NCI-H1092 treated with DMSO at 0.1 percent for 48 hours (cell line): ENCODE measurements around the gene KIAA1614.
"Not testable (repeated sequence)": the region's sequence is repeated elsewhere in the genome, so short reads cannot be mapped to it uniquely, and the experiment has no call there.

ENCODE experiments used
- DNase-seq: peaks from one replicate; lab custom pipeline; 2025; lab: John Stamatoyannopoulos, UW

Gene KIAA1614

DNA sequence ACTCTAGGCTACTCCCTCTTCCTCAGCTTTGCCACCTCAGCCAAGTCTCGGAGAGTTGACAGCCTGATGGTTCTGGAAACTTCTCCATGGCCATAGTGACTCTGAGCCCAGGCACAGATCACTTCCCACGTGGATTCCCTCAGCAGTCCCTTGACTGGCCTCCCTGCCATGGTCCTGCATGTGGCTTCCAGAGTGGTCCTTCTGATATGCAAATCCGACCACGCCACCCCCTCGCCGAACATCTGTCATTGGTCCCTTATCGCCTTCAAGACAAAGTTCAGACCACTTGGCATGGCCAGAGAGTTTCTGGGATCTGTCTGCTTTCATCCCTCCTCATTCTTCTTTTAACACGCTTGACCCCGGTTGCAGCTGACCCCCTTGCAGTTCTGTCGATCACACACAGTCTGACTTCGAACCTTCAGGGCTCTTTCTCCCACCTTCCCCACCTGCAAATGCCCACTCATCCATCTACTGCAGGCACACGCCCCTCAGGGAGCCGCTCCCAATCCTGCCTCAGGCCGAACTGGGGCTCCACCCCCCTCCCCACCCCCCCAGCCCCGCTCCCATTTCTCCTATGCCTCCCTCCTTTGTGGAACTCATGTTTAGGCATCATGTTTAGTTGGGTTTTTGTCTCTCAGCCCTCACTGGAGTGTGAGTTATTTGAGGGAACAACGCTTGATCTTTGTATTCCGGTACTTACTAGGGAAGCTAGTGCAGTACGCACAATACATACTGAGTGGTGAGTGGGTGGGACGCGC, 29.0 kb downstream of the KIAA1614 start:
- no peak for DNase-seq

DNA sequence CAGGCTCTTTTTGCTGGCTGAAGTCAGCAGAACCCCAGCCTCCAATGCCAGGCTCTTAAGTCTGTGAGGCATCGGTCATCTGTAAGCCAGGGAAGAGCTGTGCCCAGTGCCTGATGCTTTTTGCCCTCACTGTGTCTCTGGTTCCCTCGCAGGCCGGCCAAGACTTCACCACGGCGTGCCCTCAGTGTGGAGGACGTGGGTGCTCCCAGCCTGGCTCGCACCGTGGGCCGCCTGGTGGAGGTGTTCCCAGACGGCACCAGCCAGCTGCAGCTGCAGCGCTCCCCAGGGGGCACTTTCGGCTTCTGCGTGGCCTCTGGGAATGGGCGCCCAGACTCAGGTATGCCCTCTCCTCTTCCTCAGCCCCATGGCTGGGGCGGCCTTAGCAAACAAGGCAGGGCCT, 32.5 kb downstream of the KIAA1614 start:
- peak; percentile 36 for DNase-seq

DNA sequence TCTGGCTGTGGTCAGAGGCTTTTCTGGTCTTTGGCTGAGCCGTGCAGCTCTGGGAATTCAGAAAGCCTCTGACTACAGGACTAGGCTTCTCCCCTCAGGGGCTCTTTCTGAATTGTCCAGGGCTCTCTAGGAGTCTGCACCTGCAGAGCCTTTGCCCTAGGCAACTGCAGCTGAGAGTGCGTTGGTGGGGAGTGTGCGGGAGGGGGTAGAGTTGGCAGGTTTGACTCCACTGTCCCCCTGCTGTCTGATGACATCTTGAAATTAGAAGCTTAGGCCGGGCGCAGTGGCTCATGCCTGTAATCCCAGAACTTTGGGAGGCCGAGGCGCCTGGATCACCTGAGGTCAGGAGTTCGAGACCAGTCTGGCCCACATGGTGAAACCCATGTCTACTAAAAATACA, 32.9 kb downstream of the KIAA1614 start:
- DNase-seq: peak; percentile 36

DNA sequence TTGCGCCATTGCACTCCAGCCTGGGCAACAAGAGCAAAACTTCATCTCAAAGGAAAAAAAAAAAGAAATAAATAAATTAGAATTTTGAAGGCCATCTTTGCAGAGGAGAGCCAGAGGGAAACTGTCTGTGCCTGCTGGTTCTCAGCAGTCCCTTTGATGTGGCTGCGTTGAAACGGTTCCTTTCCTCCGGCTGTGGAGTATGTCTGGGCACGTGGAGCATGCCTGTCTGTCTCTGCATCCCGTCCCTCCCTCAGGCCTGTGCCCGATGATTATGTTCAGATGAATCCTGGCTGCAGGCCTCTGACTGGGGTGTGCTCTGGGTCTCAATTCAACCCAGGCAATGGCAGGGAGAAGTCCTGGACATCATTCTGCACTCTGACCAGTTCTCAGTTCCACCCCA, 33.4 kb downstream of the KIAA1614 start:
- DNase-seq: no peak

DNA sequence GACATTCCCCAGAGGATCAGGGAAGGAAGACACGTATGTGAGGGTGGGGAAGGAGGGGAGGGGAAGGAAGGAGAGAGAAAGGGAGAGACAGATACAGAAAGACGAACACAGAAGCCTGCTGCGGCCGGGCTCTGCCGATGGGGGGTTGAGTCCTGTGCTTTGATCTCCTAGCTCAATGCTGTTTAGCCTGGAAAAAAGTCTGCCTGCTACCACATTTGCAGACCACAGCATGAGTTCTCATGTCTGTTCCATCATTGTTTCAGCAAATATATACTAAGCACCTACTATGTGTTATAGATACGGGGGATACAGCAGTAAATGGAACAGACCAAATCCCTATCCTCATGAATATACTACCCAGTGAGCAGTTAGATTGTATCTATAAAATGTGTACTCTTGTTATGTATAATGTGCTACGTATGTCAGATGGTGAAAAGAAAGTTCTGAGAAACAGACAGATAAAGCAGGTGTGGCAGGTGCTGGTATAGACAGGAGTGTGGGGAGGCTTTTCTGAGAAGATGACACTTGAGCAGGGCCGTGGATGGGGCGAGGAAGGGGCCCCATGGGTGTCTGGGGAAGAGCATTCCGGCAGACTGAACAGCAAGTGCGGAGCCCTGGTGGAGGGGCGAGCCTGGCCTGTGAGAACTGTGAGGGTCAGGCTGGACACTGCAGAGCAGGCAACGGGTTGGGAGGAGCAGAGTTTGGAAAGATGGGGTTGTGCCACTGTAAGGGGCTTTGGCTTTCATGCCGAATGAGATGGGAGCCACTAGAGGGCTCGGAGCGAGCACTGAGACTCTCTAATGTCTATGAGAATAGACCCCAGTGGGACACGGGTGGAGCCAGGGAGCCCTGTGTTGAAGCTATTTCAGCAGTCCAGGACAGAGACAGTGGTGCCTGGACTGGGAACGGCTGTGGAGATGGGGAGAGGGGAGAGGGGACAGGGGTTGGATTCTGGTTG, 34.1 kb downstream of the KIAA1614 start:
- no peak for DNase-seq

DNA sequence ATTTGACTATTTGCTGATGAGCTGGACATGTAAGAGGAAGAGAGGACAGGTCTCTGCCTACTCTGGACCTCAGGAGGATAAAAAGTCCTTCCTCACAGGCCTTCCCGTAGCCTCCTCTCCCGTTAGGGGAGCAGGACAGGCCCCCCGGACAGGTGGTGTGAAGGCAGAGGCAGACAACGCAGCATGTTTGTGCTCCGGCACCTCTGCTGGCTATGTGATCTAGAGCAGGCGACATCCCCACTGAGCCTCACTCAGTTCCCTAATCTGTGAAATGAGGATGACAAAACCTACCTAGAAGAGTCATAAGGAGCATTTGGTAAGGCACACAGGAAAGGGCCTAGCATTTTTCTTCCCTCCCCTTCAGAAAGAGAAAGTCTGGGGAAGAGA, 34.8 kb downstream of the KIAA1614 start:
- no peak for DNase-seq

DNA sequence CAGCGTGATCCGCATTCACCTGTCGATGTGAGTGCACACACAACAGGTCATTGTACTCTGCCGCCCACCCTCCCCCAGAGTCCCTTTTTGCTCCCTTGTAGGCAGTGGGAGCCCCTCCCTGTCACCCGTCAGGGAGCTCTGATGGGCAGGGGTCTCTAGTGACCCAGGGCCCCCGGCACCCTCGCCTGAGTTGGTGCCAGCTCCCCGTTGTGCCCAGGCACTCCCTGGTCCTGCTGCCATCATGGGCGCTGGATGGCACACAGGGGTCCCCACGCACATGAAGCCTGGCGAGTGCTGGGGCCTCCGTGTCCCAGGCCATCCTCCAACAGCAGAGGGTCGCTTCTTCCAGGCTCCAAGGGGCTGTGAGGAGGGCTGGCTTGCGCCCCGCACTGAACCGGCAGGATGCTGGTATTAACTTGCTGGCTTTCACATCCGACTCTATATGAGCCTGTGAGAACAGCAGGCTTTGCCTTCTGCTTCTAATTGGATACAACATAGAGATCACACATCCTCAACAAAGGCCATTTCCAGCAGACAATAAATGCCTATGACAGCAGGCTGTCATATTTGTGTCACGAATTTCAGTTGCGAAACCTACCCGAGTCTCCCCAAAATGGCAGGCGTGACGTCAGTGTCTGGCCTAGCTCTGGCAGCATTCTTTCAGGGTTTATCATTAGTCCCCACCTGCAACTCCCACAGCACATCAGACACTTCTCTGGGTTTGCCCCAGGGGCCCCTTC, 35.4 kb downstream of the KIAA1614 start:
- no peak for DNase-seq

DNA sequence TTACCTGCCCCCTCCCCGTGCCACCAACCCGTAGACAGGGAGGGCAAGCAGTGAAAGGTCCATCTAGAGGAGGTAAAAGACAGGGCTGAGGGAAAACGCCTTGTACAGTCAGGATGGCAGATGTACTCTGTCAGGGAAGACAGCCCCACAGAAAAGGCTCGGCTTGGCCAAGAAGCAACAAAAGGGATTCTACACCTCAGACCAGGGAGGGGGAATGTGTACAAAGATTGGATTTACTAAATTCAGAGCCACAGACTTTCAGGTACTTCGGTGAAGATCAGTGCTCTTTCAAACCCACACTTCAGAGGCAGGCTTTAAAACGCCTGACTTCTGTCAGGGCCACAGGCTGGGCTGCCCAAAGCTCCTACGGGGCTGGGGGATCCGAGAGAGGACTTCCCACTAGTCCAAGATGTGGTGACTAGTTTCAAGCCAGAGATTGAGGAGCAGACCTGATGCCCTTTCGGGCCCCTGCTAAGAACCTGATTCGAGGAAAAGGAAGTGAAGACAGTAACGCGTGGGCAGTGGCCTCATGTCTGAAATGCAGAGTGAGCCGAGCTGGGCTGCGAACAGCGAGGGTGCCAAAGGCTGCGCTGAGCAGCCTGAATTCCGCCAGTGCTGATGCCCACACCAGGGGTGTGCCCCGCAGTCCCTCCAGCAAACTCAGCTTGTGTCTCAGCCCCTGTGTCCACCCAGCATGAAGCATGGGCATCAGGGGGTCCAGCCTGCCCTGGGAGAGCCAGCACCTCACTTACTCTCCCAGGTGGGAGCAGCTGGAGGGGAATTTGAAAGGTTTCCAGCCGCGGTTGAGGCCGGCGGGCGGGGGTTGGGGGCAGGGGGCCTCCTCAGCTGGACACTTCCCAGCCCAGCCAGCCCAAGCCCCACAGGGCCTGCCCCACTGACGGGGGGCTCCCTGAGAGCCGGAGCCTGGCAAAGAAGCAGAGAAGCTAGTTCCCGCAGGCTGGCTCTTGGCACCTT, 36.2 kb downstream of the KIAA1614 start:
- DNase-seq: no peak

DNA sequence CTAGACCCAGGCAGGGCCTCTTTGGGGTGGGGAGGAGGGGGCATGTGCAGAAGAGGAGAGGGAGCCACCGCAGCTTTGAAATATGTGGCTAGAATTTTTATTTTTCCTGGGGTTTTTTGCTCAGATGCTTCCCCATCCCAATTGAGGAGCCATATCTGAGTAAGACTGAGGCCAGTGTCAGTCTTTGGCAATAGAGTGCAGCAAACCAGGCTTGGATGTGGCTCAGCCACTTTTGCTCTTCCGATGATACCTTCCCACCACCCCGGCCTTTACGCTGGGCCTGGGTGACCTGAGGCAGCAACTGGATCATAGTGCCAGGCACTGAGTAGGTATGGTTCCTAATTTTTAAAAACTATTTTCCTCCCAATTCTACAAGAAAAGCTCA, 36.9 kb downstream of the KIAA1614 start:
- DNase-seq: no peak

DNA sequence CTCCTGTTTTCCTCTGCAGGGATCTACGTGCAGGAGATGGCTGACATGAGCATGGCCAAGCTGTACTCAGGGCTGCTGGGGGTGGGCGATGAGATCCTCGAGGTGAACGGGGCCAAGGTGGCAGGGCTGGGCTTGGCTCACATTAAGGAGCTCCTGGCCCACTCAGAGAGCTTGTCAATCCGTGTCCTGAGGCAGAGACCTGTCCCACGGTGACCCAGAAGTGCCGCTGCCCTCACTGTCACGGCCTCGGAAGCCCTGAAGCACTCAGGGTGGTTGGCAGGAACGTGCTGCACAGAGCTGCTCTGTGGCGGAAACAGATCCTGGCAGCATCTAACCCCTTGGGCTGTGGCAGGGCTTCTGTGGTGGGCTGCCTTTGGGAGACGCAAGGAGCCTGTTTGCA, 37.6 kb downstream of the KIAA1614 start:
- no peak for DNase-seq

DNA sequence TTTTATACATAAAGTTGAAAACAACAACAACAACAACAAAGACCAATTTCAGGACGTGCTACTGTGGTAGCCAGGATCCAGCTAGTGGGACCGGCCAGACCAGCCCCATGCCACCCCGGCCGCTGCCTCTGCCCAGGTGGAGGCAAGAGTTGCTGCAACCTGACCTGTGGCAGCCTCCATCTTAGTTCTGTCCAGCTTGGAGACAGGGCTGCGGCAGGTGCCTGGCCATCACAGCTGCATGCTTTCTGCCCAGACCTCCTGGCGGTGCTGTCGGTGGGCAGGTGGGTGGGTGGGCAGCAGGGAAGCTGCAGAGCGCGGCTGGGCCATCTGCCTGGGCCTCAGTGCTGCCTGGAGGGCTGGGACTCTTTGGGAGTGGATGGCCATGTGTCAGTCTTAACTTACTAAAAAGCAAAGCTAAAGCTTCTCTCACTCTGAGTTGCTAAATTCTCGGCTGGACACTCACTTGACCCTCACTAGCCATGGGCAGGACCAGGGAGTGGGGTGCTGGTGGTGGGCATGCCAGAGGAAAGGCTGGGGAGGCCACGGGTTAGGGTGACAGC, 38.6 kb downstream of the KIAA1614 start:
- DNase-seq: no peak

DNA sequence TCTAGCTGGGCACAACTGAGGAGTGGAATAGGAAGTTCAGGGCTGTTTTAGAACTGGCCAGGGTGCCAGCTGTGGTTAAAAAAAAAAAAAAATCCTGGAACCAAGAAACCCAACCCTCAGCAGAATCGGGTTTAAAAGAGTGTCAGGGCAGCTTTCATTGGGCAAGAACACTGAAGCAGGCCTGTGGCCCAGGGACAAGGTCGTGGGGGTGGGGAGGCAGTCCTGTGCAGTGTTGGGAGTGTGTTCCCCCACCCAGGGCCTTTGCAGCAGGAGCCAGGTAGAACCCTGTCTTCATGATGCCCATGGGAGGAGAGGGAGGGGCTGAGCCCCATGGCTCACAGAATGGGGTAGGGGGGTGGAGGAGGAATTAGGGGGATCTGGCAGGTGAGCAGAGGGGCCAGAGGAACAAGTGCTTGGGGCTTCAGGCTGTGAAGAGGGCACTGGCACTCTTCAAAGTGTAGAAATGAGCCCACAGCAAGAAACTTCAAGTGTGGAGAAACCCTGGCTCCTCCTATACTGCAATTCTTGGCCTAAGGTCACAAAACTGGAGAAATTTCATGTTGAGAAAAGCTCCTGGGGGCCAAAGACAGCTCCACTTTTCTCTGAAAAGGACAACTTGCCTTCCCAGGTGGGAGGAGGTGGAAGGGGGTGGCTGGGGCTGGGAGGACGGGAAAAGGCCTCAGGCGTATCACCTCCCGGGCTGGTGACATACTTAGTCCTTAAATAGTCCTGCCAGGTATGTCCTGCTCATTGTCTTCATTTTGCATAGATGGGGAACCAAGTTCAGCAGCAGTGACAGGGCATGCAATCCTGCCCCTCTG, 39.3 kb downstream of the KIAA1614 start:
- DNase-seq: no peak

DNA sequence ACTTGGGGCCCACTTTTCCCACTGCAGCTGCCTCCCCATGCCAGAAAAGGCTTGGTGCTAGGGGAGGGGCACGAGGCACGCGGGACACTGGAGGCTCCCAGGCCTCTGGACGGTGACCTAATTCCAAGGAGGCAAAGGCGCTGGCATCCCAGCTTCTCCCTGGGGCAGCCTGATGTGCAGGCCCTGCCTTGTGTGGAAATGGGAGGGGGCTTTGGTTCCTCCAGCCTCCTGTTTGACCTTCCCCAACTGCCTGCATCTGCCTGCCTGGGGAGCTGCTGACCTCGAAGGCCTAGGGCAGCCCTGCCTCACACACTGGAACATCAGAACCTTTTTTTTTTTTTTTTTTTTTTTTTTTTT, 39.9 kb downstream of the KIAA1614 start:
- DNase-seq: no peak

DNA sequence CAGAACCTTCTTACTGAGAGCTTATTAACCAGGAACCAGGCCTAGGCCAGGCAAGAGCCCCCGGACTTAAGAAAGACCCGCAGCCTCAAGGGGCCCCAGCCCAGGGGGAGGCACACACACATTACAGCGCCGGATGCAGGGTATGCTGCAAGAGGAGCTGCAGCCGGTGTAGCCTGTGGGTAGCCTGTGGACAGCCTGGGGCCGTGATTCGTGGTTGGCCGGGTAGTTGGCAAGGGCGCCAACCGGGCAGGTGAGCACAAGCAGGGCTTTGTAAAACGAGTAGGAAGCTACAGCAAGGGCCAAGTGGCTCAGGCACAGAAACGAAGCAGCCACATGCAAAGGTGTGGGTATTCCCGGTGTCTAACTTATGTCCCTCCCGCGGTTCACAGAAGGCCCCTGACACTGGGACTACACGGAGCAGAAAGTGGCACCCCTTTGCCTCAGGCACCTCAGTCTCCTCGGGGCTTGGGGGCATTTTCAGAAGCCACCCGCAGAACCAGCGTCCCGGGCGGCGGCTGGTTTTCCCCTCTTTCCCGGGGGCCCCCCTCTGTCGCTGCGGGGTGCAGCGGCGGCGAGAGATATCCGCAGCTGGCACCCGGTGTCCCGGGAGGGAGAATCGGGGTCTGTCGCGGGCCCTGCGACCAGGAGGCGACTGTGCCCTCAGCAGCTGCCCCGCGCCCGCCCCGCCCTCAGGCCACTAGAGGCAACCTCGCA, 40.8 kb downstream of the KIAA1614 start:
- DNase-seq: peak; percentile 81

DNA sequence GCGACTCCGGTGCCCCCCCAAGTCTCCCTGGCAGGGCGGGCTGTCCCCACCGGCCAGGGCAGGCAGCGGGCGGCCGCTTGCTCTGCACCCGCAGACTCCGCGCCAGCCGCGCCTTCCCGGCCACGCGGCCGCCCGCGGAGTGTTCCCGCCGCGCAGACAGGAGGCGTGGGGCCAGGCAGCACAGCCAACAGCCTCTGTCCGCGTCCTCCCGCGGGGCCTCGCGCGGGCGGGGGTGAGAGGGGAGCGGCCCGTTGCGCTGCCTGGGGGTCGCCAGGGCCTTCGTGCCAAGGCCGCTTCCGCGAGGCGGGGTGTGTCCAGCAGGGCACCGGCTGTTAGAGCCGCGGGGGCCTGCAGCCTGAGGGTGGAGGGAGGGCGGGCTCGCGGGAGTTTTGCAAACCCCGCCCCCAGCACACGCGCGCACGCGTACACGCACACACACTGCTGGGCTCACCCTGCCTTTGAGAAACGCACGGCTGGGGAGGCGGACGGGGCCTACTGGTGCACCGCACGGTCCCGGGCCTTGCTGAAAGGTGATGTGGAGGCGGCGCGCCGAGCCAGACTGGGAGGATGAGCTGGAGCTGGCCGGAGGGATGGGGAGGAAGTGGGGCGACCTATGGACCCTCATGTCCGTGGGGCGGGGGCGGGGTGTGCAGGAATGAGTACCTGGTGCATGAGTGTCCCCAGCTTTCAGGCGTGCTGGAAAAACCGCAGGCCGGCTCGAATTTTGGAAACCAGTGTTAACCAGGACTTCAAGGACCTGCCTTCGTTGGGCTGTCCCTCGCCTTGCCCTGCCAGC, 41.5 kb downstream of the KIAA1614 start:
- peak; percentile 66 for DNase-seq

DNA sequence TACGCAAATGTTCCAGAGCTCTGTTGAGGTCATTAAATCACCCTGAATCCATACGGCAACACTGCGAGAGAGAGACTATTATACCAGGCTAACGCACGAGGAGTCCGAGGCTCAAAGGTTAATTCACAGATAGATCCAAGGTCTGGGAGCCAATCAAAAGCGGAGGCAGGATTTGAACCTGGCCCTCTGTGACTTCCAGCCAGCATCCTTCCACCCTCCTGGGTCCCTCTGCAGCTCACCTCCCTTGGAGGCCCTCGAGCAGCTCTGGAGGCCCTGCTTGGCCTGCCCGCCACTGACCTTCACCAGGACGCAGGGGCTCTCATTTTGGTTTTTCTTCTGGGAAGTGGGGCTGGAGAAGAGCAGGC, 42.1 kb downstream of the KIAA1614 start:
- DNase-seq: no peak

DNA sequence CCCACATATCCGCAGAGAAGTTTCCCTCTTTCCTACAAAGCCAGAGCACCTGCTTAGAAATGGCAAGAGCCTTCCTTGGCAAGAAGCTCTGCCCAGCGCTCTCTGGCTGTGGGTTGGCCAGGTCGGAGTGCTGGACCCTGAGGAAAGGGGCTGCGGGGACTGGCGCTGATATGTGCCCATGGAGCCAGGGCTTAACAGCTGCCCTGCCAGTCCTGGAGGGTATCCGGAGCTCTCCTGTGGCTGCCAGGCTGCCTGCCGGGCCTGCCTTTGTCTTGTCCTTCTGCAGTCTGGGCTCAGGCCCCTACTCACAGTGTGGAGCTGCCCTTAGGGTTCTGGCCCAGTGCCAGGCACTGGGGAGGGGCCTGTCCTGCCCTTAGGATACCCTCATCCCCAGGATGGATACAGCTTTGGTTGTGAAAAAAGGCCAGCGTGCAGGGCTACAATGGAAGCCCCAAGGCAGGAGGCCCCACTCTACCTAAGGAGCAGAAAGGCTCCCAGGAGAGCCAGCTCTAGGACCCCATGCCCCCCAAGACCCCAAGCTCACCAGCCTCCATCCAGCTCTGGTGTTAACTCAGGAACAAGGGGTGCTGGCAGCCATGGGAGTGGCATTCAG, 43.4 kb downstream of the KIAA1614 start:
- DNase-seq: peak; percentile 79

DNA sequence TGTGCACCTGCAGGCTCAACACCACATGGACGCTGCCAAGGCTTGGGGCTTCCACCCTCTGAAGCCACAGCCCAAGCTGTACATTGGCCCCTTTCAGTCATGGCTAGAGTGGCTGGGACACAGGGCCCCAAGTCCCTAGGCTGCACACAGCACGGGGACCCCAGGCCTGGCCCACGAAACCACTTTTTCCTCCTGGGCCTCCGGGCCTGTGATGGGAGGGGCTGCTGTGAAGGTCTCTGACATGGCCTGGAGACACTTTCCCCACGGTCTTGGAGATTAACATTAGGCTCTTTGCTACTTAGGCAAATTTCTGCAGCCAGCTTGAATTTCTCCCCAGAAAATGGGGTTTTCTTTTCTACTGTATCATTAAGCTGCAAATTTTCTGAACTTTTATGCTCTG, 46.9 kb downstream of the KIAA1614 start:
- DNase-seq: not testable (repeated sequence)
